HL-60 (cell line): ENCODE data around the gene ADGRG7.

Experiments used
- GABPA ChIP-seq: IDR thresholded peaks from 2 replicates; pipeline ENCODE4 v1.6.1; 2012; ENCODE audit warnings: low read depth
- POLR2AphosphoS5 ChIP-seq: IDR thresholded peaks from 2 replicates; pipeline ENCODE4 v1.6.1; 2012; ENCODE audit warnings: low read depth
- SPI1 ChIP-seq: IDR thresholded peaks from 2 replicates; pipeline ENCODE4 v1.6.1; 2012; ENCODE audit warnings: low read depth, mild to moderate bottlenecking, borderline replicate concordance
- TF ChIP-seq, protein P1 (sequence below): IDR thresholded peaks from one replicate; pipeline ENCODE4 v1.5.1; 2011; ENCODE audit warnings: low read length, control low read depth, inconsistent platforms; ENCODE audit not compliant: insufficient read depth
- TF ChIP-seq, protein P2 (sequence below): IDR thresholded peaks from 2 replicates; pipeline ENCODE4 v1.6.1; 2012; ENCODE audit warnings: low read depth; ENCODE audit not compliant: insufficient replicate concordance

- TF ChIP-seq GABPA (no peak), POLR2AphosphoS5 (no peak), SPI1 (no peak)
- TF ChIP-seq, protein P1, sequence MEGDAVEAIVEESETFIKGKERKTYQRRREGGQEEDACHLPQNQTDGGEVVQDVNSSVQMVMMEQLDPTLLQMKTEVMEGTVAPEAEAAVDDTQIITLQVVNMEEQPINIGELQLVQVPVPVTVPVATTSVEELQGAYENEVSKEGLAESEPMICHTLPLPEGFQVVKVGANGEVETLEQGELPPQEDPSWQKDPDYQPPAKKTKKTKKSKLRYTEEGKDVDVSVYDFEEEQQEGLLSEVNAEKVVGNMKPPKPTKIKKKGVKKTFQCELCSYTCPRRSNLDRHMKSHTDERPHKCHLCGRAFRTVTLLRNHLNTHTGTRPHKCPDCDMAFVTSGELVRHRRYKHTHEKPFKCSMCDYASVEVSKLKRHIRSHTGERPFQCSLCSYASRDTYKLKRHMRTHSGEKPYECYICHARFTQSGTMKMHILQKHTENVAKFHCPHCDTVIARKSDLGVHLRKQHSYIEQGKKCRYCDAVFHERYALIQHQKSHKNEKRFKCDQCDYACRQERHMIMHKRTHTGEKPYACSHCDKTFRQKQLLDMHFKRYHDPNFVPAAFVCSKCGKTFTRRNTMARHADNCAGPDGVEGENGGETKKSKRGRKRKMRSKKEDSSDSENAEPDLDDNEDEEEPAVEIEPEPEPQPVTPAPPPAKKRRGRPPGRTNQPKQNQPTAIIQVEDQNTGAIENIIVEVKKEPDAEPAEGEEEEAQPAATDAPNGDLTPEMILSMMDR = no peak
- TF ChIP-seq, protein P2, sequence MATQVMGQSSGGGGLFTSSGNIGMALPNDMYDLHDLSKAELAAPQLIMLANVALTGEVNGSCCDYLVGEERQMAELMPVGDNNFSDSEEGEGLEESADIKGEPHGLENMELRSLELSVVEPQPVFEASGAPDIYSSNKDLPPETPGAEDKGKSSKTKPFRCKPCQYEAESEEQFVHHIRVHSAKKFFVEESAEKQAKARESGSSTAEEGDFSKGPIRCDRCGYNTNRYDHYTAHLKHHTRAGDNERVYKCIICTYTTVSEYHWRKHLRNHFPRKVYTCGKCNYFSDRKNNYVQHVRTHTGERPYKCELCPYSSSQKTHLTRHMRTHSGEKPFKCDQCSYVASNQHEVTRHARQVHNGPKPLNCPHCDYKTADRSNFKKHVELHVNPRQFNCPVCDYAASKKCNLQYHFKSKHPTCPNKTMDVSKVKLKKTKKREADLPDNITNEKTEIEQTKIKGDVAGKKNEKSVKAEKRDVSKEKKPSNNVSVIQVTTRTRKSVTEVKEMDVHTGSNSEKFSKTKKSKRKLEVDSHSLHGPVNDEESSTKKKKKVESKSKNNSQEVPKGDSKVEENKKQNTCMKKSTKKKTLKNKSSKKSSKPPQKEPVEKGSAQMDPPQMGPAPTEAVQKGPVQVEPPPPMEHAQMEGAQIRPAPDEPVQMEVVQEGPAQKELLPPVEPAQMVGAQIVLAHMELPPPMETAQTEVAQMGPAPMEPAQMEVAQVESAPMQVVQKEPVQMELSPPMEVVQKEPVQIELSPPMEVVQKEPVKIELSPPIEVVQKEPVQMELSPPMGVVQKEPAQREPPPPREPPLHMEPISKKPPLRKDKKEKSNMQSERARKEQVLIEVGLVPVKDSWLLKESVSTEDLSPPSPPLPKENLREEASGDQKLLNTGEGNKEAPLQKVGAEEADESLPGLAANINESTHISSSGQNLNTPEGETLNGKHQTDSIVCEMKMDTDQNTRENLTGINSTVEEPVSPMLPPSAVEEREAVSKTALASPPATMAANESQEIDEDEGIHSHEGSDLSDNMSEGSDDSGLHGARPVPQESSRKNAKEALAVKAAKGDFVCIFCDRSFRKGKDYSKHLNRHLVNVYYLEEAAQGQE = no peak
Observed at GRCh38 chr3:100700708-100701107, 91.3 kb downstream of the ADGRG7 start.
